Naive thymus-derived CD4-positive, alpha-beta T cell (primary cell): Measurements from ENCODE around the gene NASP. TPM values are rescaled to one million over a fixed set of nuclear protein-coding genes. Genes with fewer than 3 reads are reported as not detected.

Experiments used
- ATAC-seq: fragments of 150-1000 bp; cut with Tn5 transposase; 2 replicates; pipeline ENCODE4 v1.10.0; 2021; ENCODE audit warnings: mild to moderate bottlenecking, moderate library complexity
- CTCF ChIA-PET: fragments of 350-600 bp; sonication (Branson Sonifier 250); formaldehyde crosslinking; loops from one replicate; lab custom pipeline; 2021; ENCODE audit warnings: antibody characterized with exemption; lab: Charles Lee
- POLR2A ChIA-PET: fragments of 350-600 bp; sonication (Branson Sonifier 250); formaldehyde crosslinking; loops from one replicate; lab custom pipeline; 2021; ENCODE audit warnings: antibody characterized with exemption, inconsistent platforms; lab: Charles Lee
- DNase-seq, 9 donors: peaks; one replicate each; pipeline versions ENCODE4 v3.0.0 to v3.0.0-alpha.2; 2020 to 2022; ENCODE audit warnings: mixed read lengths in 1 of 9
- H3K27ac ChIP-seq: one replicate; pipeline ENCODE4 v1.7.0; 2013; ENCODE audit warnings: mild to moderate bottlenecking, low read depth, low read length, moderate library complexity
- H3K27me3 ChIP-seq, 2 donors: one replicate each; pipeline ENCODE4 v1.7.0; 2013; ENCODE audit warnings: low read length in 2 of 2, mild to moderate bottlenecking in 2 of 2, moderate library complexity in 2 of 2; ENCODE audit not compliant: control insufficient read depth in 2 of 2, insufficient read depth in 2 of 2
- H3K36me3 ChIP-seq, 3 experiments: 1 replicate in 2 of 3; 2 replicates in 1 of 3; pipeline ENCODE4 v1.7.0; 2013; ENCODE audit warnings: low read length in 3 of 3, mild to moderate bottlenecking in 3 of 3, moderate library complexity in 1 of 3; ENCODE audit not compliant: insufficient read depth in 3 of 3, control insufficient read depth in 2 of 3
- H3K4me1 ChIP-seq, 2 donors: one replicate each; pipeline ENCODE4 v1.7.0; 2013; ENCODE audit warnings: low read length in 2 of 2, mild to moderate bottlenecking in 2 of 2, moderate library complexity in 1 of 2; ENCODE audit not compliant: control insufficient read depth in 2 of 2, insufficient read depth in 2 of 2
- H3K4me3 ChIP-seq: 2 replicates; pipeline ENCODE4 v1.7.0; 2013; ENCODE audit warnings: mild to moderate bottlenecking, low read length
- H3K9me3 ChIP-seq, 3 experiments: 1 replicate in 2 of 3; 2 replicates in 1 of 3; pipeline ENCODE4 v1.7.0; 2013; ENCODE audit warnings: low read length in 3 of 3; ENCODE audit not compliant: control insufficient read depth in 2 of 3
- H3K27ac Mint-ChIP-seq, 9 donors: one replicate each; pipeline ENCODE4 v1.8.0; 2020 to 2022; ENCODE audit warnings: mixed read lengths in 9 of 9, mild to moderate bottlenecking in 8 of 9, moderate library complexity in 5 of 9, inconsistent platforms in 2 of 9
- H3K27me3 Mint-ChIP-seq, 5 donors: one replicate each; pipeline ENCODE4 v1.8.0; 2021 to 2022; ENCODE audit warnings: mixed read lengths in 5 of 5, mild to moderate bottlenecking in 1 of 5
- H3K36me3 Mint-ChIP-seq, 5 donors: one replicate each; pipeline ENCODE4 v1.8.0; 2020 to 2022; ENCODE audit warnings: mixed read lengths in 5 of 5, mild to moderate bottlenecking in 3 of 5, inconsistent platforms in 1 of 5
- H3K4me1 Mint-ChIP-seq, 7 donors: one replicate each; pipeline ENCODE4 v1.8.0; 2020 to 2022; ENCODE audit warnings: mixed read lengths in 7 of 7, mild to moderate bottlenecking in 3 of 7, inconsistent platforms in 1 of 7
- H3K4me3 Mint-ChIP-seq, 10 donors: one replicate each; pipeline ENCODE4 v1.8.0; 2020 to 2022; ENCODE audit warnings: mild to moderate bottlenecking in 10 of 10, mixed read lengths in 10 of 10, moderate library complexity in 6 of 10, inconsistent platforms in 2 of 10
- H3K9me3 Mint-ChIP-seq, 11 donors: one replicate each; pipeline ENCODE4 v1.8.0; 2020 to 2022; ENCODE audit warnings: mixed read lengths in 11 of 11, mild to moderate bottlenecking in 4 of 11, inconsistent platforms in 1 of 11, moderate library complexity in 1 of 11
- intact Hi-C, 2 donors: fragments of 100-400 bp; cut with micrococcal nuclease; formaldehyde crosslinking; loops; one replicate each; pipeline ENCODE4 v1.15.1; 2023
- polyA plus RNA-seq, 2 donors: library from polyadenylated mRNA; unstranded; fragments of 300-500 nt; fragmentation: Illumina TruSeq; gene quantifications; one replicate each; pipeline ENCODE4 v1.2.3, GENCODE V29; 2021
- total RNA-seq, 6 experiments: library from RNA in 5 of 6; stranded (reverse) in 5 of 6; gene quantifications; 1 replicate in 5 of 6; 2 replicates in 1 of 6; pipeline ENCODE4 v1.2.3 and lab custom pipeline; 2021 to 2026

NASP gene
- total RNA-seq (100 to 1,000 TPM in 2 of 5 experiments, 10 to 100 TPM in 3; 70.5 to 173 (median 84.0) TPM), polyA plus RNA-seq (100 to 1,000 TPM in 1 of 2 donors, 10 to 100 TPM in 1; 78.9 to 108 TPM), total RNA-seq (lab: John Stamatoyannopoulos, UW) (329 reads per million, percentile 96 among the genes with 10 or more reads in this experiment)

DNA sequence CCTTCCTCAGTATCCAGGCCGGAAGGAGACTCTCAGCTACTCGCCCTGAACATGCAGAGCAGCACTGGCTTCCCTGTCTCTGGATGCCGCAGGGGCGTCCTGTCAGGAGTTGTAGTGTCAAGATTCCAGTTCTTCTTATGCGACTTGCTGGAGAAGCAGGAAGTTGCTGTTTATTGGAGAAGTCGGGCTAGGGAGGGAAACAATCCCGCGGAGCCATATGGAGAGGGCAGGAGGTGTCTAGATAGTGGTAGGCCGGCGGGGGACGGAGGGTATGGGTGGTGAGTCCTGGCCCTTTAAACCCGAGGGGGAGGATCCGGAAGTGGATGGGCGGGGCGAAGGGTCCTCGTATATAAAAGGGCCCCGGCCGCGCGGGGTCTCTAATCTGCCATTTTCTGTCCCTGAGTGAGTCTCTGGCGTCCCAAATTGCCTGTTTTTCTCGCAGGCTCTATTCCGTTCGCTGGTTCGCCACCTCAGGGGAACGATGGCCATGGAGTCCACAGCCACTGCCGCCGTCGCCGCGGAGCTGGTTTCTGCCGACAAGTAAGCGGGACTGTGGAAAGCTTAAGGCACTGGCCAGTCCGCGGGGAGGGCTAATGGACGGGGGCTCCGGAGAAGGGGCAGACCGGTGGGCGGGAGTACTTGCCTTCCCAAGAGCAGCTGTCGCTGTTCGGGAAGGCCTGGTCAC lies at the start of gene NASP:
Gene NASP (plus strand): TSS at position 376 of the 685 bp plus-strand sequence. CDS start 106 bp downstream, at position 482.
- Mint-ChIP-seq H3K9me3 (peaks cover 0 to 10% (median 0%) of the 10 kb centered on the region in 11 donors), H3K27me3 (no peaks in the 10 kb centered on the region), H3K27ac (peak within 1 kb of the TSS; percentile 91 to 99 (median 98)), H3K4me3 (peak within 1 kb of the TSS; percentile 89 to 100 (median 99)), H3K36me3 (peaks cover 0 to 6% (median 0%) of the 10 kb centered on the region in 5 donors), H3K4me1 (peaks cover 20 to 40% (median 28%) of the 10 kb centered on the region in 7 donors)
- ATAC-seq (peak; percentile 74), DNase-seq (peak; percentile 86 to 99 (median 94))
- intact Hi-C loops, result loop anchor here (1.0 to 5.0 kb wide), 24 partner anchors 34 to 1612 kb away; partner anchors contain the start of genes AKR1A1 (in 2 of the 2), CCDC163 (in 2 of the 2), EIF2B3 (in 2 of the 2) and IPP (in 2 of the 2)
- H3K27me3 ChIP-seq, result no peaks in the 10 kb centered on the region
- H3K4me1 ChIP-seq, result peaks cover 16 to 18% of the 10 kb centered on the region in 2 donors
- peak within 1 kb of the TSS; percentile 91 for H3K27ac ChIP-seq
- no peaks in the 10 kb centered on the region for H3K9me3 ChIP-seq
- H3K4me3 ChIP-seq, result peak within 1 kb of the TSS; percentile 98
- ChIA-PET CTCF (interaction anchor here (0.7 to 1.4 kb wide), 4 partner anchors 13 to 154 kb away, joined by 3 to 7 read pairs (median 4); no protein-coding TSS in a partner anchor), POLR2A (interaction anchor here (0.6 to 4.1 kb wide), 19 partner anchors 9 to 800 kb away, joined by 3 to 33 read pairs (median 4); partner anchors contain the start of genes AKR1A1, CCDC163, GPBP1L1 and MMACHC)
- H3K36me3 ChIP-seq, result peaks cover 0 to 10% (median 0%) of the 10 kb centered on the region in 3 experiments

DNA sequence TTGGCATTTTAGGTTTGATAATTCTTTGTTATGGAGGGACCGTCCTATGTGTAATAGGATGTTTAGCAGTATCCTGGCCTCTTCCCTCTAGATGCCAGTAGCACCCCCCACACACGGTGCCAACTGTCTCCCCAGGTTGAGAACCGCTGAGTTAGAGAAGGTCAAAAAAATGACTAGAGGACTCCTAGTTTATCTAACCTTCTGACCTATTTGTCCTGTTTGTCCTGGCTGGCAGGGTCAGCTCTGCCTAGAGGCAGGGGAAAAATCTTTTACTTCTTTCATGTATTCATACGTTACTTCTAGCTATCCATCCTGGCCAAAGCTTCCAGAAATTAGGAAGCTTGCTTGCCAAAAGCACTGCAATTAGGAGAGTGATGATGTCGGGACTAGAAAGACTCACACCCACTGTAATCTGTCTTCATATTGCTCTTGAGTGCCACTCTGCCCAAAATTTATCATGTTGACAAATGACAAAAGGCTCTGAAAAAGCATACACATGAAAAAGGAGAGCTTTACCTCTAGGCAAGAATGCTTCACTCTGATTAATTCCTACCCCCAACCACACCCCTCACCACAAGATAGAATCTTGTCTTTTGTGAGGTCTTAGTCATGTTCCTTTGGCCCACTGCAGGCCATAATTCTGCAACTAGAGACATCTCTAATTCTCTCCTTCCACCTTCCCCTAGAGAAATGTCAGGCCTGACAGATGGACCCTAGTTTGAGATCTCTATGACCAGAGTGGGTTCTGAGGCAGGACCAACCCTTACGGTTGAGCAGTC lies 47.7 kb upstream of the NASP start:
- ChIA-PET CTCF (no interaction called here), POLR2A (interaction anchor here (0.5 to 1.4 kb wide), 2 partner anchors 14 to 18 kb away, joined by 4 to 8 read pairs; partner anchors contain the start of gene PRDX1)
- no peak overlapping the region for H3K4me3 Mint-ChIP-seq
- intact Hi-C loops, result no loop called here
- DNase-seq (no peak), ATAC-seq (no peak)
- no peaks in the 10 kb centered on the region for H3K36me3 Mint-ChIP-seq
- Histone ChIP-seq H3K27me3 (no peaks in the 10 kb centered on the region), H3K4me3 (no peak overlapping the region), H3K9me3 (no peaks in the 10 kb centered on the region), H3K27ac (no peak overlapping the region), H3K4me1 (no peaks in the 10 kb centered on the region), H3K36me3 (no peaks in the 10 kb centered on the region)
- peaks cover 0 to 2% (median 0%) of the 10 kb centered on the region in 5 donors for H3K27me3 Mint-ChIP-seq
- peaks cover 0 to 13% (median 0%) of the 10 kb centered on the region in 7 donors for H3K4me1 Mint-ChIP-seq
- no peak overlapping the region for H3K27ac Mint-ChIP-seq
- H3K9me3 Mint-ChIP-seq, result no peaks in the 10 kb centered on the region

- ATAC-seq, result no peak
- POLR2A ChIA-PET, result interaction anchor here (0.6 to 1.4 kb wide), 2 partner anchors 15 to 726 kb away, joined by 4 to 8 read pairs; partner anchors contain the start of gene PRDX1
- H3K36me3 ChIP-seq, result no peaks in the 10 kb centered on the region
These were observed 47.0 kb upstream of the NASP start for GRCh38 chr1:45536886-45537285.

DNA sequence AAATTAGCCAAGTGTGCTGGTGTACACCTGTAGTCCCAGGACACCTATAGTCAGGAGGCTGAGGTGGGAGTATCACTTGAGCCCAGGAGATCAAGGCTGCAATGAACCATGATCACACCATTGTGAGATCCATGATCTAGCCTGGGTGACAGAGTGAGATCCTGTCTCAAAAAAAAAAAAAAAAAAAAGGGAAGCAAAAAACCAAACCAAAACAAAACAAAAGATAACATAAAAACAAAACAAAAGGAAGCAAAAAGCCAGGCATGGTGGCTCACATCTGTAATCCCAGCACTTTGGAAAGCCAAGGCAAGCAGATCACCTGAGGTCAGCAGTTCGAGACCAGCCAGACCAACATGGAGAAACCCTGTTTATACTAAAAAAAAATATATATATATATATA lies 42.6 kb upstream of the NASP start:
- H3K27ac ChIP-seq, result no peak overlapping the region

More at GRCh38 chr1:45536886-45537285, 47.0 kb upstream of the NASP start:
- no peaks in the 10 kb centered on the region for H3K9me3 Mint-ChIP-seq
- Histone ChIP-seq H3K27me3 (no peaks in the 10 kb centered on the region), H3K4me1 (no peaks in the 10 kb centered on the region), H3K27ac (no peak overlapping the region), H3K4me3 (no peak overlapping the region), H3K9me3 (no peaks in the 10 kb centered on the region)
- no peak overlapping the region for H3K4me3 Mint-ChIP-seq
- intact Hi-C loops, result no loop called here
- CTCF ChIA-PET, result no interaction called here
- DNase-seq, result no peak
- H3K36me3 Mint-ChIP-seq, result no peaks in the 10 kb centered on the region
- peaks cover 0 to 13% (median 0%) of the 10 kb centered on the region in 7 donors for H3K4me1 Mint-ChIP-seq
- peaks cover 0 to 2% (median 0%) of the 10 kb centered on the region in 5 donors for H3K27me3 Mint-ChIP-seq
- peak overlapping the region in 1 of 9 donors; percentile 14 for H3K27ac Mint-ChIP-seq

DNA sequence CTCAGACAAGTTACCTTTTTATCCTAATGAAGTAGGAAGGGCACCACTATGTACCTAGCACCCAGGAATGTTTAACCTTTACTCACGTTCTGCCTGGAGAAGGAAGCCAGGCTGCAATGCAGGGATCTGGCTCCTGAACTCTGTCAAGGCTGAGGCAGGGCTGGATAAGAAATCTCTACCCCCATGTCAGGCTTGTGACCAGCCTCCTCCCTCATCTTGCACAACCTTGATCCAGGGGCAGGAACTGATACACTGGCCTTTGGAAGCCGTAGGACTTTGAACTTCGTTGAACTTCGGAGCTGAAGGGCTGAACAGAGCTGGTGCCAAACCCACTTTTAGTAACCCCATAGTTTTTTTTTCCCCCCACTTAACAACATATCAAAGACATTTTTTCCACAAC lies 41.2 kb upstream of the NASP start:
- DNase-seq, result no peak
- POLR2A ChIA-PET, result interaction anchor here (0.6 to 4.6 kb wide), 2 partner anchors 19 to 21 kb away, joined by 3 to 26 read pairs; partner anchors contain the start of gene PRDX1
- ATAC-seq, result no peak

More for the DNA sequence above, 42.6 kb upstream of the NASP start:
- Histone ChIP-seq H3K27me3 (no peaks in the 10 kb centered on the region), H3K4me3 (no peak overlapping the region), H3K9me3 (no peaks in the 10 kb centered on the region), H3K4me1 (peaks cover 12 to 13% of the 10 kb centered on the region in 2 donors), H3K36me3 (no peaks in the 10 kb centered on the region)
- ChIA-PET POLR2A (interaction anchor here (0.6 to 4.6 kb wide), 3 partner anchors 20 to 727 kb away, joined by 3 to 26 read pairs (median 4); partner anchors contain the start of gene PRDX1), CTCF (interaction anchor here (1.5 kb wide), 1 partner anchor 24 kb away, joined by 4 read pairs; no protein-coding TSS in a partner anchor)
- peaks cover 0 to under 1% (median 0%) of the 10 kb centered on the region in 5 donors for H3K27me3 Mint-ChIP-seq
- peaks cover 13 to 44% (median 33%) of the 10 kb centered on the region in 7 donors for H3K4me1 Mint-ChIP-seq
- DNase-seq (no peak), ATAC-seq (no peak)
- H3K36me3 Mint-ChIP-seq, result no peaks in the 10 kb centered on the region
- intact Hi-C loops, result loop anchor here in 1 of 2 donors (5.0 kb wide), 1 partner anchor 41 kb away; the partner anchor contains the start of gene NASP
- peak overlapping the region in 2 of 9 donors; percentile 36 to 42 for H3K27ac Mint-ChIP-seq
- H3K4me3 Mint-ChIP-seq, result no peak overlapping the region
- no peaks in the 10 kb centered on the region for H3K9me3 Mint-ChIP-seq

More for the DNA sequence above, 41.2 kb upstream of the NASP start:
- Mint-ChIP-seq H3K27me3 (no peaks in the 10 kb centered on the region), H3K9me3 (no peaks in the 10 kb centered on the region), H3K4me3 (peak overlapping the region in 3 of 10 donors; percentile 16 to 52 (median 25)), H3K4me1 (peaks cover 13 to 41% (median 32%) of the 10 kb centered on the region in 7 donors), H3K36me3 (peaks cover 0 to 2% (median 0%) of the 10 kb centered on the region in 5 donors), H3K27ac (peak overlapping the region in 1 of 9 donors; percentile 72)
- CTCF ChIA-PET, result interaction anchor here (1.5 kb wide), 1 partner anchor 26 kb away, joined by 4 read pairs; no protein-coding TSS in a partner anchor
- peaks cover 12 to 13% of the 10 kb centered on the region in 2 donors for H3K4me1 ChIP-seq
- H3K9me3 ChIP-seq, result no peaks in the 10 kb centered on the region
- no peaks in the 10 kb centered on the region for H3K36me3 ChIP-seq
- no peak overlapping the region for H3K27ac ChIP-seq
- intact Hi-C loops, result loop anchor here in 1 of 2 donors (5.0 kb wide), 1 partner anchor 40 kb away; the partner anchor contains the start of gene NASP
- no peak overlapping the region for H3K4me3 ChIP-seq
- H3K27me3 ChIP-seq, result no peaks in the 10 kb centered on the region
